Central memory CD8-positive, alpha-beta T cell (primary cell): ENCODE results near the gene OARD1.
A peak's percentile ranks its signal among the peaks of the same experiment; 100 is the strongest.

Experiments
- ATAC-seq: fragments of 150-1000 bp; cut with Tn5 transposase; replicated peaks from 2 replicates; pipeline ENCODE4 v1.10.0; 2022; ENCODE audit warnings: mild to moderate bottlenecking, moderate FRiP score, moderate number of reproducible peaks; ENCODE audit not compliant: poor library complexity, severe bottlenecking; ENCODE audit errors: extremely low read depth
- DNase-seq, 2 donors: peaks; one replicate each; pipeline ENCODE4 v3.0.0; 2021; ENCODE audit warnings: low spot score in 2 of 2
- H3K27ac Mint-ChIP-seq: one replicate; pipeline ENCODE4 v1.8.0; 2022; ENCODE audit warnings: low read depth, mild to moderate bottlenecking, moderate library complexity, mixed read lengths
- H3K27me3 Mint-ChIP-seq: one replicate; pipeline ENCODE4 v1.8.0; 2022; ENCODE audit warnings: mixed read lengths
- H3K36me3 Mint-ChIP-seq: one replicate; pipeline ENCODE4 v1.8.0; 2022; ENCODE audit warnings: mild to moderate bottlenecking, moderate library complexity, mixed read lengths; ENCODE audit not compliant: insufficient read depth
- H3K4me1 Mint-ChIP-seq: one replicate; pipeline ENCODE4 v1.8.0; 2022; ENCODE audit warnings: mixed read lengths
- H3K4me3 Mint-ChIP-seq: one replicate; pipeline ENCODE4 v1.8.0; 2022; ENCODE audit warnings: mild to moderate bottlenecking, moderate library complexity, mixed read lengths
- H3K9me3 Mint-ChIP-seq: one replicate; pipeline ENCODE4 v1.8.0; 2022; ENCODE audit warnings: mixed read lengths

Gene OARD1

DNA sequence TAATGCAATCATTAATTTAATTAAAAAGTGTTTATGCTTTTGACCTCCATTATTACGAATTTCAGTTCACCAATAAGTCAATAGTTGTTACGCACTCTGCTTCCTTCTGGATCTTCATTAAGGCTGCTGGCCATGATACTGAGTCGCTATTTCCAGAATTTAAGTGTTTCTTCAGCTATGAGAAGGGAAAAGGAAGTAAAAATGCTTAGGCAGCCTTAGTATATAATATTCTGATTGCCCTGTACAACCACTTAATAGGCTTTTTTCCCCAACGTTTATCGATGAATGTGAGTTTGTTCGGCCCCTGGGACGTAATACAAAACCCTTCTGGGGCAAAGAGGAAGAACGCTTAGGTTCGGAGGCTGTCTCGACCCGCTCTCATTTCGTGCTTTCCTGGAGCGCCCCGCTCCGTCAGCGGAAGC is 644 bp downstream of the OARD1 start:
- Mint-ChIP-seq H3K4me1 (peaks cover 55% of the 10 kb centered on the region), H3K36me3 (peaks cover 25% of the 10 kb centered on the region), H3K4me3 (peak overlapping the region; percentile 92), H3K27me3 (no peaks in the 10 kb centered on the region), H3K27ac (peak overlapping the region; percentile 95), H3K9me3 (no peaks in the 10 kb centered on the region)
- no peak for DNase-seq
- ATAC-seq: no peak

DNA sequence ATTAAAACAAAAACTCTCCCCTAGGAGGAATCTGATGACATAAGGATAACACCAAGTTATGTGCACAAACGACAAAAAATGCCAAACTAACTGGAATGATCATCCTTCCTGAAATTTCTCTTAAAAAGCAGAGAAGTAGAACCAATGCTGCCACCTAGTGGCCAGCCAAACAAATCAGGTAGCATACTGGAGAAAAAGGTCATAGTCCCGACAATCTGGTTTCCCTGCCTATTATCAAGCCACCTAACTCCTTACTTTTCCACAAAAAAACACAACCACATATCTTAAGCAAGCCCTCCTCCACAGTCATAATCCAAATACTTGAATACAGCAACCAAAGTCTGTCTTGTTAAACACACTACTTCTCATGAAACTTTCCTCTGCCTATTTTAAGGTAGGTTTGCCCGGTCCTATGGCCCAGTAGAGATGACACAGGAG is 5.3 kb downstream of the OARD1 start:
- ATAC-seq: no peak
- Mint-ChIP-seq H3K9me3 (no peaks in the 10 kb centered on the region), H3K36me3 (peaks cover 35% of the 10 kb centered on the region), H3K27ac (peak overlapping the region; percentile 77), H3K4me3 (no peak overlapping the region), H3K27me3 (no peaks in the 10 kb centered on the region), H3K4me1 (peaks cover 27% of the 10 kb centered on the region)
- peak; percentile 27 to 42 for DNase-seq

DNA sequence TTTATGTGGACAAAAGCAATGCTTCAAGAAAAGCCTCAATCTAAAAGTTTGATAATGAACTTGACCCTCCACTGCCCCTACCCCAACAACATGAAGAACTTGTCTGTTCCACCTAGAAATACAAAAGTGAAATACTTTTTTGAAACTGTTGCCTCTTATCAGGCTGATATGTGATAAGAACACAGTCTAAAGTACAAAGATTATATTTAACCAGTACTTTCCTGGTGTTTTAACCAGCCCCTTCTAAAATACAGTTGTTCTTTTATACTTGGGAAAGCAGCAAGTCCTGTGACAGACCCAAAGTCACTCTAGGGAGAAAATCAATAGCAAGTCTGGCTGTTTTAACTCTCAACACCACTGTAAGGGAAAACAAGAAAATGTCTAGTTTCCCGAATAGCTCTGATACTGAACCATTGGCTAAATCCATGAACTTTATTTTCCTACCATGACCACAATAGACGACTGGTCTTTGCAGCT is 6.6 kb downstream of the OARD1 start:
- no peaks in the 10 kb centered on the region for H3K9me3 Mint-ChIP-seq
- ATAC-seq (no peak), DNase-seq (no peak)
- no peak overlapping the region for H3K4me3 Mint-ChIP-seq
- peaks cover 44% of the 10 kb centered on the region for H3K36me3 Mint-ChIP-seq
- no peak overlapping the region for H3K27ac Mint-ChIP-seq
- peaks cover 14% of the 10 kb centered on the region for H3K4me1 Mint-ChIP-seq
- no peaks in the 10 kb centered on the region for H3K27me3 Mint-ChIP-seq

DNA sequence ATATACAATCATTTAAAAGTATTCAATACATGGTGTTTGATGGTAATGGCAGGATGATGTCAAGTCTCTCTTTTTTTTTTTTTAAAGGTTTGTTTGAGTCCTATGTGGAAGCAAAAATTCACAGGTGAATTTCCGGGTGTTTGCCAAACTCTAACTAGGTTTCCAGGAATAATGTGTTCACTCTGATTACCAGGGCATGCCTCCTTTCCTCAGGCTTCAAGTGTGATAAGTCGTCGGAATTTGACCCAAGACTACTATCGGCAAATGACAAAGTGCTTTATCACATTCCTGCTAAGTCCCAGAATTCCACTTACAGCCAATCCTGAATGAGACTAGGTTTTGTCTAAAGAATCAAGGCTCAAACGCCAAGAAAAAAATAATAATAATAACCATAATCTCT is 7.3 kb downstream of the OARD1 start:
- DNase-seq (no peak), ATAC-seq (no peak)
- H3K36me3 Mint-ChIP-seq: peaks cover 44% of the 10 kb centered on the region
- peaks cover 8% of the 10 kb centered on the region for H3K4me1 Mint-ChIP-seq
- H3K4me3 Mint-ChIP-seq: no peak overlapping the region
- H3K27me3 Mint-ChIP-seq: no peaks in the 10 kb centered on the region
- no peak overlapping the region for H3K27ac Mint-ChIP-seq
- H3K9me3 Mint-ChIP-seq: no peaks in the 10 kb centered on the region

DNA sequence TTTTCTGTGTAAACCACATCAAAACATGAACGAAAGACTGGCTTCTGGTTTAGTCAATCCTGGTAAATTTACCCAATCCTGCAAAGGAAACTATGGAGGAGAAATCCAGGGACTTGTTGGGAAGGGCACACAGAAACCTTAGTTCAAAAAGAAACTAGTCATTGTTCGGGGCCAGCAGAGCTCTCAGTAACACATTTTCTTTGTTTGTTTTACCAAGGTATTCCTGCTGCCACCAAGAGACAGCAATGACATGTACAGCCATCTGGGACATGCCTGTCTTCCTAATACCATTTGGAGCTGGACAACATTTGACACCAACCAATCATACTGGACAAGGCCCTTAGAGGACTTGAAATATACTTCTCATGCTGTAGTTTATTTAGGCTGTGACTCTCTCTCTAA is 8.3 kb downstream of the OARD1 start:
- H3K27ac Mint-ChIP-seq: no peak overlapping the region
- no peaks in the 10 kb centered on the region for H3K9me3 Mint-ChIP-seq
- no peaks in the 10 kb centered on the region for H3K27me3 Mint-ChIP-seq
- peaks cover 8% of the 10 kb centered on the region for H3K4me1 Mint-ChIP-seq
- DNase-seq: no peak
- H3K4me3 Mint-ChIP-seq: no peak overlapping the region
- no peak for ATAC-seq
- H3K36me3 Mint-ChIP-seq: peaks cover 44% of the 10 kb centered on the region

DNA sequence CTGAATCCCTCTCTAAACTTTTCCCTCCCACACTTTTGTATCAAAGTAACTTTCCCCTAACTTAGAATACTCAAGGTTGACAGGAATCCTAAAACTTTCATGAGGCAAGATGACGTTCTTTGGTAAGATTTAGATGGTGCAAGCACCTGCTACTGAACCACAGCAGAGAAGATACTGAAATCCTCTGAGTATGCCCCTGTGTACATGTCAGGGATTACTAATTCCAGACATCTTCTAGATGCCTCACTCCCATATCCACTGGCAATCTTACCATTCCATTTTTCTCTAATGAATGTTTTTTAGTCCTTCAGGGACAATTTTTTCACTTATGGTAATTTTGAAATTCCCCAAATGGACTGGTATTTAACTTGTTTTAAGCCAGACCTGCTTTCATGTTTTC is 10.1 kb downstream of the OARD1 start:
- Mint-ChIP-seq H3K9me3 (no peaks in the 10 kb centered on the region), H3K27ac (no peak overlapping the region), H3K4me3 (no peak overlapping the region), H3K36me3 (peaks cover 41% of the 10 kb centered on the region), H3K4me1 (peaks cover 6% of the 10 kb centered on the region), H3K27me3 (no peaks in the 10 kb centered on the region)
- DNase-seq: no peak
- ATAC-seq: no peak

DNA sequence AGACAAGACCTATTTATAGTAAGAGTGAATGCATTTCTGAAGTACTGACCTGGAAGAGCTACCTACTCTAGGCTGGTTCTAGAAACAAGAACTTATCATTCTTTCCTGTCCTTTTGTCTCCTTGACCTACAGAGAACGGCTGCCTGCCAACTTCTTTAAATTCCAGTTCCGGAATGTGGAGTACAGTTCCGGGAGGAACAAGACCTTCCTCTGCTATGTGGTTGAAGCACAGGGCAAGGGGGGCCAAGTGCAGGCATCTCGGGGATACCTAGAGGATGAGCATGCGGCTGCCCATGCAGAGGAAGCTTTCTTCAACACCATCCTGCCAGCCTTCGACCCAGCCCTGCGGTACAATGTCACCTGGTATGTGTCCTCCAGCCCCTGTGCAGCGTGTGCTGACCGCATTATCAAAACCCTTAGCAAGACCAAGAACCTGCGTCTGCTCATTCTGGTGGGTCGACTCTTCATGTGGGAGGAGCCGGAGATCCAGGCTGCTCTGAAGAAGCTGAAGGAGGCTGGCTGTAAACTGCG is 10.9 kb downstream of the OARD1 start:
- Mint-ChIP-seq H3K36me3 (peaks cover 34% of the 10 kb centered on the region), H3K27me3 (no peaks in the 10 kb centered on the region), H3K9me3 (no peaks in the 10 kb centered on the region), H3K27ac (no peak overlapping the region), H3K4me3 (no peak overlapping the region), H3K4me1 (no peaks in the 10 kb centered on the region)
- DNase-seq: no peak
- ATAC-seq: no peak

DNA sequence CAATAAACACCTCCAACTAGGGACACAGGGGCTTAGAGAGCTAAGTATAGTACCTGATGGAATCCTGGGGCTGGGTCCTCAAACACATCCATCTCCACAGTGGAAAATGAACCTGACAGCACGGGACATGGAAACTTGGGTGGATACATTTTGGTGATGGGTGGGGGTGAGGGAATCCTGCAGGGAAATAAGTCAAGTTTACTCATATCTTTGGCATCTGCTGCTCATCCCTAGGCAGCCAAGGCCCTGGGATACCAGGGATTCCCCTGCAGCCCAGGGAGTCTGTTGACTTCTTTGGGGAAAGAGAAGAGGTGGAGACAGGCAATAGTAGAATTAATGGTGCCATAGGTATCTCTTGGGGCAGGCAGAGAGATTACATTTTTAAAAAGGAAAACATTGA is 12.6 kb downstream of the OARD1 start:
- Mint-ChIP-seq H3K9me3 (no peaks in the 10 kb centered on the region), H3K27ac (no peak overlapping the region), H3K4me3 (no peak overlapping the region), H3K4me1 (no peaks in the 10 kb centered on the region), H3K36me3 (peaks cover 23% of the 10 kb centered on the region), H3K27me3 (no peaks in the 10 kb centered on the region)
- DNase-seq: no peak
- ATAC-seq: no peak

DNA sequence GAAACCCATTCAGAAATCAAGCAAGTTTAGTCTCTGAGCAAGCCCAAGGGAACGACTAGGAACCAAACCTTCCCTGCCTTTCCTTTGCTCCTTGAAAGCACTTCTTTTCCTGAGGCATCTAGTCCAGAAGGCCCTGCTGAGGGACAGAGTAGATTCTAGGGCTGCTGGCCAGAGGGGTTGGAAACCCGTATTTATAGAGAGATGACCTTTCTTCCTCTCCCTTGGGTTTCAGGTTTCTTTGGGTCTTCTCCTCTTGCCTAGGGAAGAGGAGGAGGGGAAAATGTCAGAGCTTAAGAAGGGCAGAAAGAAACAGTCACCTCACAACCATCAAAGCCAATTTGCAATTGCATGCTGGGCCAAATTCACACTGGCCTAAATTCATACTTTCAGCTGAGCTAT is 13.4 kb downstream of the OARD1 start:
- Mint-ChIP-seq H3K4me1 (no peaks in the 10 kb centered on the region), H3K9me3 (no peaks in the 10 kb centered on the region), H3K36me3 (peaks cover 20% of the 10 kb centered on the region), H3K27ac (no peak overlapping the region), H3K4me3 (no peak overlapping the region), H3K27me3 (no peaks in the 10 kb centered on the region)
- DNase-seq (no peak), ATAC-seq (no peak)

DNA sequence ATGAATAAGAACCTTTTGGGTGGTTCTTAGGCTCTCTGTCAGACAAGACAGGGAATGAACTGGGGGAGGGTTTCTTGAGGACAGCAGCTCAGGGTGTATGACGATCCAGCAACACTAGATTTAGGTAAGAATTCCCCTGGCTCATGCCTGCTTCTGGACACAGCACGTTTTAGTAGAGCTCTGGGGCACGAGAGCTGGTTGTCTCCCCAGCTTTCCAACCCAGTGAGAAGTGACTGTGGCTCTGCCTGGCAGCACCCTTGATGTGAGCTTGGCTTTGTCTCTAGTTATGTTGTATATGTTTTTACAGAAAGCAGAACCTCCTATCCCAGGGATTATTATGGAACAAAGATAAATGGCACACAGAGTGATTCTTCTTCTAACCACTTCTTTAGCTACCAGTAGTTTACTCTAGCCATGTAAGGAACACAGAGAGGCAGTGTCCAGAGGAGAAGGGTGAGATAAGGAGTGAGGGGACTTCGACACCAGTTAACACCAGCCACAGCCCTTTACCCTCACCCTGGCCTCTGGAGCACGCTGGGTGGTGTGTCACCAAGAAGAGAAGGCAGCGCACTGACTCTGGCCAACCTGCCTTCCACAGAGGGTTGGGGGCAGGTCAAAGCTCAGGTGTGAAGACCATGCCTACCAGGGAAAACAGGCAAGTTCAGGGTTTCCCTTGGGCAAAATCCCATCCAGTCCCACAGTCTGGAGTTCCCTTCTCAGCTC is 15.2 kb downstream of the OARD1 start:
- Mint-ChIP-seq H3K27ac (no peak overlapping the region), H3K9me3 (no peaks in the 10 kb centered on the region), H3K4me3 (no peak overlapping the region), H3K36me3 (peaks cover 17% of the 10 kb centered on the region), H3K27me3 (no peaks in the 10 kb centered on the region), H3K4me1 (peaks cover 9% of the 10 kb centered on the region)
- DNase-seq: no peak
- ATAC-seq: no peak

DNA sequence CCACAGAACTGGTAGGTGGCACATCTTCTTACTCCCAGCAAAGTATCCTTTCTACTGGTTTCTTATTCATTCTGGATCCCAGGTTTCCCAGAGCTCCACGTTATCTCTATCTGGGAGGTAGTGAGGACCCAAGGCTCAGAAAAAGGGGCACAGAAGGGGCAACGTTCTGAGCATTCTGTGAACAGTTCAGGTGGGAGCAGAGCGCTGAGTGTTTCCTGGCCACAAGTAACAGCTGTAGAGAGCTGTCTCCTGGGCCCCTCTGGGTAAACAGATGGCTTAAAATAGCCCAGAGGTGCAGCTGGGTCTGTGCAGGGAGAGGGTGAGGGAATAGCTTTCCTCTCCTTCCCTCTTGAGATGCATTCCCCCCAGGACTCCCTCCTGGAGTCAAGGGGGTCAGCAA is 17.0 kb downstream of the OARD1 start:
- Mint-ChIP-seq H3K9me3 (no peaks in the 10 kb centered on the region), H3K27me3 (no peaks in the 10 kb centered on the region), H3K4me1 (peaks cover 12% of the 10 kb centered on the region), H3K4me3 (no peak overlapping the region), H3K36me3 (peaks cover 6% of the 10 kb centered on the region), H3K27ac (no peak overlapping the region)
- DNase-seq: no peak
- no peak for ATAC-seq

DNA sequence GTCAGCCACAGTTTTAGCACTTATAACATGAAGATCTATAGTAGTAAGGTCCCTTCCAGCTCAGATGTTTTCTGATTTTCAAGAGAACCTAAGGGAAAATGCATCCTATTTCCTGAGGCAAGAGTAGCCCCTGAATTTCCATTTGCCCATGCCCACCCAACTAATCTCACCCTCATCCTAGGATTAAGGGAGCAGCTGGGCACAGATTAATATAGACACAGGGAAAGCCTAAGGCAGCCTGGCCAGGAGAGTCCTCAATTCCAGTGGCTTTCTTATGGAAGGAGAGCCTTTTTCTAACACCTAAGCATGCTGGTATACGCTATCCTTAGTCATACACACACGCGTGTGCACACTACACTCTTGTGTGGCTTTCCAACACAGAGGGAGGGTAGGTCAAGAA is 17.6 kb downstream of the OARD1 start:
- ATAC-seq: no peak
- H3K36me3 Mint-ChIP-seq: peaks cover 6% of the 10 kb centered on the region
- no peak overlapping the region for H3K27ac Mint-ChIP-seq
- H3K27me3 Mint-ChIP-seq: no peaks in the 10 kb centered on the region
- H3K4me3 Mint-ChIP-seq: no peak overlapping the region
- H3K9me3 Mint-ChIP-seq: no peaks in the 10 kb centered on the region
- DNase-seq: no peak
- peaks cover 12% of the 10 kb centered on the region for H3K4me1 Mint-ChIP-seq

DNA sequence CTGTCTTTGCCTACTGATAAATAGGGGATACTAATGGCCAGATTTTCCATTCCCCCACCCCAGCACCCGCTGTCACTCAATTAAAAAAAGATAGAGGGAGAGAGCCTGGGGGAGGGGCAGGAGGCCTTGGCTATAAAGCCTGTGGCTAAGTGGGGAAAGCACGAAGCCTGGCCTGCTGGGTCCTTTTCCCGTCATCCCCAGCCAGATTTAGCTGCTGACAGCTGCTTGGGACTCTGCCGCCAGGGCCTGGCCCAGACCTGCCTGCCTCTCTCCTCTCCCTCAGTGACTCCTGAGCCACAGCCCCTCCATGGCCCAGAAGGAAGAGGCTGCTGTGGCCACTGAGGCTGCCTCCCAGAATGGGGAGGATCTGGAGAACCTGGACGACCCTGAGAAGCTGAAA is 19.1 kb downstream of the OARD1 start, which contains the start of gene APOBEC2:
TSS of gene APOBEC2 (plus strand) at position 162 of the 400 bp plus-strand sequence. CDS start at position 308, 146 bp downstream.
- DNase-seq: no peak
- peaks cover 12% of the 10 kb centered on the region for H3K4me1 Mint-ChIP-seq
- H3K27me3 Mint-ChIP-seq: no peaks in the 10 kb centered on the region
- no peaks in the 10 kb centered on the region for H3K9me3 Mint-ChIP-seq
- H3K36me3 Mint-ChIP-seq: peaks cover 6% of the 10 kb centered on the region
- no peak for ATAC-seq
- no peak within 1 kb of the TSS for H3K4me3 Mint-ChIP-seq
- peak within 1 kb of the TSS; percentile 11 for H3K27ac Mint-ChIP-seq
